GM23338 (cell line): Measurements from ENCODE around the gene SERPINA1. TPM values are rescaled to one million over a fixed set of nuclear protein-coding genes. Genes with fewer than 3 reads are reported as not detected.

ENCODE experiments used
- ATAC-seq: fragments of 200-7000 bp; cut with Tn5 transposase; 3 replicates; pipeline ENCODE4 v1.9.1; 2020
- DNase-seq: peaks from one replicate; pipeline ENCODE4 v3.0.0-alpha.2; 2015; ENCODE audit warnings: low spot score
- H2AFZ ChIP-seq: fragments of 200-600 bp; sonication (generic); 2 replicates; pipeline ENCODE4 v1.8.0; 2016; ENCODE audit warnings: antibody characterized with exemption, mild to moderate bottlenecking, moderate library complexity
- H3F3A ChIP-seq: fragments of 200-600 bp; sonication (generic); replicated peaks from 2 replicates; pipeline ENCODE4 v1.8.0; 2017; ENCODE audit warnings: antibody characterized with exemption, mixed run types, low read depth
- H3K27ac ChIP-seq: fragments of 200-600 bp; sonication (generic); 2 replicates; pipeline ENCODE4 v1.6.1; 2016; ENCODE audit warnings: low read depth
- H3K27me3 ChIP-seq: fragments of 200-600 bp; sonication (generic); 2 replicates; pipeline ENCODE4 v1.8.0; 2016; ENCODE audit warnings: mild to moderate bottlenecking, mixed run types, moderate library complexity; ENCODE audit not compliant: insufficient read depth
- H3K36me3 ChIP-seq: fragments of 200-600 bp; sonication (generic); 2 replicates; pipeline ENCODE4 v1.8.0; 2016; ENCODE audit warnings: mild to moderate bottlenecking; ENCODE audit not compliant: insufficient read depth
- H3K4me1 ChIP-seq: fragments of 200-600 bp; sonication (generic); 2 replicates; pipeline ENCODE4 v1.8.0; 2016; ENCODE audit warnings: mild to moderate bottlenecking, moderate library complexity; ENCODE audit not compliant: insufficient read depth
- H3K4me2 ChIP-seq: fragments of 200-600 bp; sonication (generic); 2 replicates; pipeline ENCODE4 v1.7.1; 2017; ENCODE audit warnings: mixed run types
- H3K4me3 ChIP-seq: fragments of 200-600 bp; sonication (generic); 2 replicates; pipeline ENCODE4 v1.6.1; 2016; ENCODE audit warnings: mixed run types
- H3K79me2 ChIP-seq: fragments of 200-600 bp; sonication (generic); replicated peaks from 2 replicates; pipeline ENCODE4 v1.8.0; 2017; ENCODE audit warnings: mild to moderate bottlenecking; ENCODE audit not compliant: insufficient read depth
- H3K9me2 ChIP-seq: fragments of 200-600 bp; sonication (generic); 2 replicates; pipeline ENCODE4 v1.8.0; 2017; ENCODE audit not compliant: insufficient read depth
- H4K20me1 ChIP-seq: fragments of 200-600 bp; sonication (generic); replicated peaks from 2 replicates; pipeline ENCODE4 v1.8.0; 2017; ENCODE audit warnings: mild to moderate bottlenecking; ENCODE audit not compliant: insufficient read depth
- H3K27ac Mint-ChIP-seq: 2 replicates; pipeline ENCODE4 v1.8.0; 2020; ENCODE audit warnings: inconsistent platforms, mild to moderate bottlenecking, moderate library complexity, mixed read lengths
- H3K27me3 Mint-ChIP-seq: 3 replicates; pipeline ENCODE4 v1.8.0; 2022; ENCODE audit warnings: low read depth, mild to moderate bottlenecking, moderate library complexity, mixed read lengths, inconsistent platforms; ENCODE audit not compliant: insufficient read depth, poor library complexity
- H3K36me3 Mint-ChIP-seq: 3 replicates; pipeline ENCODE4 v1.8.0; 2021; ENCODE audit warnings: low read depth, mild to moderate bottlenecking, inconsistent platforms, moderate library complexity, mixed read lengths
- H3K4me1 Mint-ChIP-seq: 3 replicates; pipeline ENCODE4 v1.8.0; 2020; ENCODE audit warnings: mild to moderate bottlenecking, inconsistent platforms, mixed read lengths
- H3K4me3 Mint-ChIP-seq: 3 replicates; pipeline ENCODE4 v1.8.0; 2021; ENCODE audit warnings: moderate library complexity, mild to moderate bottlenecking, inconsistent platforms, mixed read lengths
- H3K9me3 Mint-ChIP-seq: 3 replicates; pipeline ENCODE4 v1.8.0; 2020; ENCODE audit warnings: moderate library complexity, mild to moderate bottlenecking, inconsistent platforms, mixed read lengths
- CTCF ChIP-seq, 2 experiments: fragments of 200-600 bp in 1 of 2; sonication (generic) in 1 of 2; conservative IDR thresholded peaks; 2 replicates each; pipeline versions ENCODE4 v1.5.1 to v1.6.1; 2016 to 2017; ENCODE audit warnings: antibody characterized with exemption in 2 of 2, low read depth in 2 of 2, mild to moderate bottlenecking in 2 of 2, moderate library complexity in 1 of 2
- EZH2 ChIP-seq: fragments of 200-600 bp; sonication (generic); IDR thresholded peaks from one replicate; pipeline ENCODE4 v1.8.0; 2017; ENCODE audit warnings: antibody characterized with exemption, mild to moderate bottlenecking, low read depth; ENCODE audit not compliant: unreplicated experiment
- EZH2phosphoT487 ChIP-seq: fragments of 200-600 bp; sonication (generic); IDR thresholded peaks from one replicate; pipeline ENCODE4 v1.8.1; 2018; ENCODE audit warnings: antibody characterized with exemption; ENCODE audit not compliant: unreplicated experiment
- NANOG ChIP-seq: IDR thresholded peaks from 2 replicates; pipeline ENCODE4 v1.6.1; 2016; ENCODE audit warnings: antibody characterized with exemption, borderline replicate concordance
- POLR2AphosphoS5 ChIP-seq: IDR thresholded peaks from 2 replicates; pipeline ENCODE4 v1.6.1; 2016; ENCODE audit warnings: antibody characterized with exemption, low read depth
- STAT1 ChIP-seq: IDR thresholded peaks from one replicate; pipeline ENCODE4 v1.6.1; 2016; ENCODE audit warnings: antibody characterized with exemption; ENCODE audit not compliant: unreplicated experiment
- ZNF114 ChIP-seq: fragments of 250-450 bp; sonication (Bioruptor Pico); IDR thresholded peaks from 2 replicates; pipeline ENCODE4 v1.5.0; 2020; ENCODE audit warnings: mild to moderate bottlenecking, moderate library complexity
- polyA plus RNA-seq: library from polyadenylated mRNA; unstranded; fragments of >200 nt; fragmentation: Nextera tagmentation; extraction: Ambion mirVana; gene quantifications from 2 replicates; pipeline ENCODE4 v1.2.1, GENCODE V29; 2016
- total RNA-seq: library from RNA; depleted of rRNA; stranded (reverse); fragments of >200 nt; shearing (Covaris generic); gene quantifications from 2 replicates; pipeline ENCODE4 v1.2.3, GENCODE V29; 2014
- TF ChIP-seq, protein P1 (sequence below): IDR thresholded peaks from 2 replicates; pipeline ENCODE4 v1.6.1; 2016; ENCODE audit warnings: antibody characterized with exemption
- TF ChIP-seq, protein P2 (sequence below): fragments of 250-450 bp; sonication (Bioruptor Pico); IDR thresholded peaks from 2 replicates; pipeline ENCODE4 v1.5.0; 2020; ENCODE audit warnings: mild to moderate bottlenecking, moderate library complexity

Gene SERPINA1
- total and polyA plus RNA-seq, 2 experiments from 2014 or later, result not detected

GRCh38 chr14:94424371-94424770 is 36.0 kb upstream of the SERPINA1 start:
- H3K4me3 Mint-ChIP-seq, result no peak overlapping the region
- no peak for DNase-seq
- no peak overlapping the region for H3K4me3 ChIP-seq
- peaks cover 4% of the 10 kb centered on the region for H3K27me3 Mint-ChIP-seq
- no peaks in the 10 kb centered on the region for H3K36me3 ChIP-seq
- no peak for TF ChIP-seq EZH2
- TF ChIP-seq POLR2AphosphoS5, result no peak
- TF ChIP-seq, protein P1, sequence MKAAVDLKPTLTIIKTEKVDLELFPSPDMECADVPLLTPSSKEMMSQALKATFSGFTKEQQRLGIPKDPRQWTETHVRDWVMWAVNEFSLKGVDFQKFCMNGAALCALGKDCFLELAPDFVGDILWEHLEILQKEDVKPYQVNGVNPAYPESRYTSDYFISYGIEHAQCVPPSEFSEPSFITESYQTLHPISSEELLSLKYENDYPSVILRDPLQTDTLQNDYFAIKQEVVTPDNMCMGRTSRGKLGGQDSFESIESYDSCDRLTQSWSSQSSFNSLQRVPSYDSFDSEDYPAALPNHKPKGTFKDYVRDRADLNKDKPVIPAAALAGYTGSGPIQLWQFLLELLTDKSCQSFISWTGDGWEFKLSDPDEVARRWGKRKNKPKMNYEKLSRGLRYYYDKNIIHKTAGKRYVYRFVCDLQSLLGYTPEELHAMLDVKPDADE, result no peak
- TF ChIP-seq EZH2phosphoT487, result no peak
- no peak for TF ChIP-seq CTCF (conservative IDR thresholded peaks at IDR 0.05; ENCODE audit: low read depth in 2 of 2)
- TF ChIP-seq, protein P2, sequence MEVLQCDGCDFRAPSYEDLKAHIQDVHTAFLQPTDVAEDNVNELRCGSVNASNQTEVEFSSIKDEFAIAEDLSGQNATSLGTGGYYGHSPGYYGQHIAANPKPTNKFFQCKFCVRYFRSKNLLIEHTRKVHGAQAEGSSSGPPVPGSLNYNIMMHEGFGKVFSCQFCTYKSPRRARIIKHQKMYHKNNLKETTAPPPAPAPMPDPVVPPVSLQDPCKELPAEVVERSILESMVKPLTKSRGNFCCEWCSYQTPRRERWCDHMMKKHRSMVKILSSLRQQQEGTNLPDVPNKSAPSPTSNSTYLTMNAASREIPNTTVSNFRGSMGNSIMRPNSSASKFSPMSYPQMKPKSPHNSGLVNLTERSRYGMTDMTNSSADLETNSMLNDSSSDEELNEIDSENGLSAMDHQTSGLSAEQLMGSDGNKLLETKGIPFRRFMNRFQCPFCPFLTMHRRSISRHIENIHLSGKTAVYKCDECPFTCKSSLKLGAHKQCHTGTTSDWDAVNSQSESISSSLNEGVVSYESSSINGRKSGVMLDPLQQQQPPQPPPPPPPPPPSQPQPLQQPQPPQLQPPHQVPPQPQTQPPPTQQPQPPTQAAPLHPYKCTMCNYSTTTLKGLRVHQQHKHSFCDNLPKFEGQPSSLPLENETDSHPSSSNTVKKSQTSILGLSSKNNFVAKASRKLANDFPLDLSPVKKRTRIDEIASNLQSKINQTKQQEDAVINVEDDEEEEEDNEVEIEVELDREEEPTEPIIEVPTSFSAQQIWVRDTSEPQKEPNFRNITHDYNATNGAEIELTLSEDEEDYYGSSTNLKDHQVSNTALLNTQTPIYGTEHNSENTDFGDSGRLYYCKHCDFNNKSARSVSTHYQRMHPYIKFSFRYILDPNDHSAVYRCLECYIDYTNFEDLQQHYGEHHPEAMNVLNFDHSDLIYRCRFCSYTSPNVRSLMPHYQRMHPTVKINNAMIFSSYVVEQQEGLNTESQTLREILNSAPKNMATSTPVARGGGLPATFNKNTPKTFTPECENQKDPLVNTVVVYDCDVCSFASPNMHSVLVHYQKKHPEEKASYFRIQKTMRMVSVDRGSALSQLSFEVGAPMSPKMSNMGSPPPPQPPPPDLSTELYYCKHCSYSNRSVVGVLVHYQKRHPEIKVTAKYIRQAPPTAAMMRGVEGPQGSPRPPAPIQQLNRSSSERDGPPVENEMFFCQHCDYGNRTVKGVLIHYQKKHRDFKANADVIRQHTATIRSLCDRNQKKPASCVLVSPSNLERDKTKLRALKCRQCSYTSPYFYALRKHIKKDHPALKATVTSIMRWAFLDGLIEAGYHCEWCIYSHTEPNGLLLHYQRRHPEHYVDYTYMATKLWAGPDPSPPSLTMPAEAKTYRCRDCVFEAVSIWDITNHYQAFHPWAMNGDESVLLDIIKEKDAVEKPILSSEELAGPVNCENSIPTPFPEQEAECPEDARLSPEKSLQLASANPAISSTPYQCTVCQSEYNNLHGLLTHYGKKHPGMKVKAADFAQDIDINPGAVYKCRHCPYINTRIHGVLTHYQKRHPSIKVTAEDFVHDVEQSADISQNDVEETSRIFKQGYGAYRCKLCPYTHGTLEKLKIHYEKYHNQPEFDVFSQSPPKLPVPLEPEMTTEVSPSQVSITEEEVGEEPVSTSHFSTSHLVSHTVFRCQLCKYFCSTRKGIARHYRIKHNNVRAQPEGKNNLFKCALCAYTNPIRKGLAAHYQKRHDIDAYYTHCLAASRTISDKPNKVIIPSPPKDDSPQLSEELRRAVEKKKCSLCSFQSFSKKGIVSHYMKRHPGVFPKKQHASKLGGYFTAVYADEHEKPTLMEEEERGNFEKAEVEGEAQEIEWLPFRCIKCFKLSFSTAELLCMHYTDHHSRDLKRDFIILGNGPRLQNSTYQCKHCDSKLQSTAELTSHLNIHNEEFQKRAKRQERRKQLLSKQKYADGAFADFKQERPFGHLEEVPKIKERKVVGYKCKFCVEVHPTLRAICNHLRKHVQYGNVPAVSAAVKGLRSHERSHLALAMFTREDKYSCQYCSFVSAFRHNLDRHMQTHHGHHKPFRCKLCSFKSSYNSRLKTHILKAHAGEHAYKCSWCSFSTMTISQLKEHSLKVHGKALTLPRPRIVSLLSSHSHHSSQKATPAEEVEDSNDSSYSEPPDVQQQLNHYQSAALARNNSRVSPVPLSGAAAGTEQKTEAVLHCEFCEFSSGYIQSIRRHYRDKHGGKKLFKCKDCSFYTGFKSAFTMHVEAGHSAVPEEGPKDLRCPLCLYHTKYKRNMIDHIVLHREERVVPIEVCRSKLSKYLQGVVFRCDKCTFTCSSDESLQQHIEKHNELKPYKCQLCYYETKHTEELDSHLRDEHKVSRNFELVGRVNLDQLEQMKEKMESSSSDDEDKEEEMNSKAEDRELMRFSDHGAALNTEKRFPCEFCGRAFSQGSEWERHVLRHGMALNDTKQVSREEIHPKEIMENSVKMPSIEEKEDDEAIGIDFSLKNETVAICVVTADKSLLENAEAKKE (CRISPR knock-in tag), result no peak
- TF ChIP-seq STAT1, result no peak
- TF ChIP-seq NANOG, result no peak
- no peak for TF ChIP-seq ZNF114 (CRISPR knock-in tag)
- no peak overlapping the region for H2AFZ ChIP-seq
- peaks cover 9% of the 10 kb centered on the region; the same call in 2 of the 3 replicates for H3K9me3 Mint-ChIP-seq
- H3K27me3 ChIP-seq, result no peaks in the 10 kb centered on the region
- H3K4me1 ChIP-seq, result no peaks in the 10 kb centered on the region
- H3F3A ChIP-seq, result no peaks in the 10 kb centered on the region
- peaks cover 6% of the 10 kb centered on the region; the same call in 2 of the 3 replicates for H3K4me1 Mint-ChIP-seq
- no peak for ATAC-seq
- peaks cover 3% of the 10 kb centered on the region; the same call in 2 of the 3 replicates for H3K36me3 Mint-ChIP-seq
- H3K4me2 ChIP-seq, result no peak overlapping the region
- H3K79me2 ChIP-seq, result no peaks in the 10 kb centered on the region
- H3K27ac ChIP-seq, result no peak overlapping the region
- H3K27ac Mint-ChIP-seq, result no peak overlapping the region
- H4K20me1 ChIP-seq, result no peaks in the 10 kb centered on the region
- no peaks in the 10 kb centered on the region for H3K9me2 ChIP-seq
